Left renal pelvis (tissue), 4 donors: Measurements from ENCODE around the gene CPM. TPM values are rescaled to one million over a fixed set of nuclear protein-coding genes. Genes with fewer than 3 reads are reported as not detected.

Source experiments
- DNase-seq, 4 donors: peaks; one replicate each; pipeline ENCODE4 v3.0.0-alpha.2; 2013; ENCODE audit warnings: low read depth in 4 of 4, low spot score in 3 of 4
- polyA plus RNA-seq, 4 donors: library from polyadenylated mRNA; unstranded; fragments of 120-200 nt; gene quantifications; one replicate each; pipeline ENCODE4 v1.2.1, GENCODE V29; 2013; ENCODE audit not compliant: insufficient read length in 4 of 4

The CPM gene
- polyA plus RNA-seq, 4 donors = 2.2 to 29.2 (median 26.7) TPM

GRCh38 chr12:68882251-68882964 is 50.6 kb downstream of the CPM start:
- DNase-seq = no peak

- DNase-seq = no peak
Measured at GRCh38 chr12:68880660-68881325, 52.2 kb downstream of the CPM start.

GRCh38 chr12:68878846-68879245 is 54.1 kb downstream of the CPM start:
- DNase-seq = no peak

DNA sequence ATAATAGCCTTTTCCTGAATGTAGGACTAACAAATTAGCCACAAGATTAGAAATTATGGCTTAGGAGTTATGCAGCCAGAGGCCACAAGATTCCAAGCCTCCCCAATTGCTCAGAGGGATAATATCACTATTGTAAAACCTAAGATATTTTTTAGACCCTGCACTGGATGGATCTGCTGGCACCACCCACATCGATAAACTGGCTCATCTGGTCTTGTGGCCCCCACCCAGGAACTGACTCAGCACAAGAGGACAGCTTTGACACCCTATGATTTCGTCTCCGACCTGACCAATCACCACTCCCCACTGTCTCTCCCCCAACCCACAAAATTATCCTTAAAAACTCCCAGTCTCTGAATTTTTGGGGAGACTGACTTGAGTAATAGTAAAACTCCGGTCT is 54.7 kb downstream of the CPM start:
- no peak for DNase-seq

GRCh38 chr12:68877583-68877982 is 55.4 kb downstream of the CPM start:
- DNase-seq = no peak

- no peak for DNase-seq
Measured at GRCh38 chr12:68876461-68876860, 56.5 kb downstream of the CPM start.

DNA sequence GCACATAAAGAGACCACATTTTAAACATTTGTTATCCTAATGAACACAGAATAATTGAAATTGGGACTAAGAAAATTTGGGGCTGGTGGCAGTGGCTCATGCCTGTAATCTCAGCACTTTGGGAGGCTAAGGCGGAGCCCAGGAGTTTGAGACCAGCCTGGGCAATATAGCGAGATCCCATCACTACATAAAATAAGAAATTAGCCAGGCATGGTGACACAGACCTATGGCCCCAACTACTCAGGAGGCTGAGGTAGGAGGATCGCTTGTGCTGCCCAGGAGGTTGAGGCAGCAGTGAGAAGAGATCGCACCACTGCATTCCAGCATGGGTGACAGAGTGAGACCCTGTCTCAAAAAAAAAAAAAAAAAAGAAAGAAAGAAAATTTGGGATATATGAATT is 59.7 kb downstream of the CPM start:
- DNase-seq = no peak

DNA sequence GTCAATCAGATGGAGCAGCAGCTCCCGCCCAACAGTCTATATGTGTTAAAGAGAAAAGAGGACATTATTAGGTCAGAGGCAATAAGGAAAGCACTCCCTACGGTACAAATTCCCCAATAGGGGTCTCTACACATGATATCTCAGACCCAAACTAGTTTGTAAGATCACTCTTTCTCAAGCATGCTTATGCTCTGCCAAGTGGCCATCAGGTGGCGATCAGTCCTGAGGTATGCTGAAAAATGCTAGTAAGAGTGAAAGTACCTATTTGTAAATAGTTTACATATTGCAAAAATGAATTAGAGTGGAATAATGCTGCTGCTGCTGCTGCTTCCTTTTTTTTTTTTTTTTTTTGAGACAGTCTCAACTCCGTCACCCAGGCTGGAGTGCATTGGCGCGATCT is 61.0 kb downstream of the CPM start:
- DNase-seq = no peak

GRCh38 chr12:68871396-68871795 is 61.6 kb downstream of the CPM start:
- DNase-seq = no peak

- no peak for DNase-seq
Measured at GRCh38 chr12:68870443-68870842, 62.5 kb downstream of the CPM start.

- DNase-seq = no peak
Measured at GRCh38 chr12:68870011-68870410, 63.0 kb downstream of the CPM start.

DNA sequence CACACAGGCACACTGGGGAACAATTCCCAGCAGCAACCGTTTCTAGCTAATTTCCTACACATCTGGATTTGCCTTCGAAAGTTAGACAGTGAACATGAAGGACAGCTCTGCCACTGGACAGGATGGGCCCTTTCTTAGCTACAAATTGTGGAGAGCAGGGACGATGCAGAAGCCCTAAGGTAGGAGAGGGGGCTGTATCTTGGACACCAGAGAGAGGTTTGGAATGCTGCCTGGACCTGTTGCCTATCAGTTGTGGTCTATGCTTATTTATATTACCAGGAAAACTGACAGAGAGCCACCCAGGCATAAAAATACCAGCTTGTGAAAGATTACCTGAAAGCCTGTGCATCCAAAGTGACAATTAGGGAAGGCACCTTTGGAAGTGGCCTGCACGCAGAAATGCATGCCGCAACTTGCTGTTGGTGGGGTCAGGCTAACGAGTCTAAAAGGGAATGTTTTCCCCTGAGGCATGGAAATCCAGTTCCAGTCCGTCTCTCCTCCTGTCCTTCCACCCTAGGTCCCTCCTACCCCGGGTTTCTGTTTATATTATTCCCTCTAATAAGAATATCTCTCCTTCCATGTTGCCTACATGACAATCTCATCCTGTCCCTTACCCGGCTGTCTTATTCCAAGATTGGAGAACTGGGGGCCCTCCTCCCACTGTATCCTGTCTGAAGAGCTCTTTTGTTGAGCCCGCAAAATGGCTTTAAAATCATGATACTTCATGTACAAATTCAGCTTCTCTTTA is 64.8 kb downstream of the CPM start:
- DNase-seq = no peak

GRCh38 chr12:68867606-68868005 is 65.4 kb downstream of the CPM start:
- no peak for DNase-seq

- DNase-seq = no peak
Measured at GRCh38 chr12:68866950-68867349, 66.0 kb downstream of the CPM start.

DNA sequence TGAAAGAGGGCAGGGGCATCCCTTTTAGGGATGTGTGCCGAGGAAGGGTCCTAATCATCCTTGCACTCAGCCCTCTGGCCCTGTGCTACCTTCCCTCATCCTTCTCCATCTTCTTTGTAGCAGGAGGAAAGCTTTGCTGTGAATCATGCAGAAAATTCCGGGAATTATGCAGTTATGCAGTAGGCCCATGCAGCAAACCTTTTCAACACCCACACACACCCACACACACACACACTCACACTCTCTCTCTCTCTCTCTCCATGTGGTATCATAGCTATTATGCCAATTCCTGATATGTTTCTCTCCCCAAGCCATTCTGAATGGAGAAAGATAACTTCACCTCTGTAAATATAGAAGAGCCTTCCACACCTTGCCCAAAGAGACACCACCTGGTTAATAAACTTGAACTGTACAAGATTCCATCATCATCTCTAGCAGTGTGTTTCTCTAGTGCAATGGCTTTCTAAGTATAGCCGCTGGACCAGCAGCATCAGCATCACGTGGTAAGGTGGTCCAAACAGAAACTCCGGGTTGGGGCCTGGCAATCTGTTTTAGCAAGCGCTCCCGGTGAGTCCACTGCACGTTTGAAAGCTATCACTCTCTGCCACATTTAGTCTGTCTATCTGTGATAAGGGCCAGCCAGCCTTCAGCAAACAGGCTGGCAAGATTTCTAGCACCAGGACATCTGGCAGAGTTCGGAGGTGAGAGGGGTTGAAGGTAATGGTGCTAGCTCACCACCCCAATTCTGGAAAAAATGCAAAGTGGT is 67.4 kb downstream of the CPM start:
- no peak for DNase-seq

GRCh38 chr12:68864604-68865003 is 68.4 kb downstream of the CPM start:
- DNase-seq = no peak

- DNase-seq = peak in 2 of 4 donors; percentile 9 to 10
Measured at GRCh38 chr12:68863886-68864454, 69.0 kb downstream of the CPM start.

- DNase-seq = no peak
Measured at GRCh38 chr12:68863109-68863770, 69.7 kb downstream of the CPM start.

DNA sequence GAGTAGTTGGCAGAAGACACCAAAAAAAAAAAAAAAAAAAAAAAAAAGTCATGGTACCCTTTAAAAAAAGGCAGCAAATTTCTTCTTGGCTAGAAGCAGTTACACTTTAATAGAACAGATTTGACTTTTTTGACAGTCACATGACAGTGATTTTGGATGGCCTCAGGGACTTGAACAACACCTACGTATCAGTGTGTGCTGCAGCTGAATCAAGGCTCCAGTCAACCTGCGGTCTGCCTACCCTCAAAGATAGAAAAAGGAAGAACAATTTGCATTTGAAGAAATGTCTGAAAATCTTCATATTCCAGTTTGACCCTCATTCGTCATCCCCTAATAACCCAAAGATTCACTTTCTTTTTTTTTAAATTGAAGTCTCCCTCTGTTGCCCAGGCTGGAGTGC is 71.1 kb downstream of the CPM start:
- DNase-seq = no peak

- no peak for DNase-seq
Measured at GRCh38 chr12:68856510-68856909, 76.5 kb downstream of the CPM start.
